ENCODE measurements around the gene LAMA3. TPM values are rescaled to one million over a fixed set of nuclear protein-coding genes. Genes with fewer than 3 reads are reported as not detected.

LAMA3 gene
- total and polyA plus RNA-seq, 2 experiments from 2014 or later, result 3.9 to 4.9 TPM

GRCh38 chr18:23929362-23929930 is 240.2 kb downstream of the LAMA3 start:
- Histone ChIP-seq H3F3A (replicated peaks; ENCODE audit: low read depth) (no peaks in the 10 kb centered on the region), H2AFZ (no peak overlapping the region), H3K79me2 (replicated peaks; ENCODE audit: insufficient read depth) (no peaks in the 10 kb centered on the region), H3K9me2 (ENCODE audit: insufficient read depth) (peaks cover 3% of the 10 kb centered on the region; the same call in 1 of the 2 replicates), H3K4me3 (no peak overlapping the region), H3K36me3 (ENCODE audit: insufficient read depth) (no peaks in the 10 kb centered on the region), H3K27ac (ENCODE audit: low read depth) (no peak overlapping the region), H3K4me1 (ENCODE audit: insufficient read depth) (peaks cover 7% of the 10 kb centered on the region; the same call in 1 of the 2 replicates), H4K20me1 (replicated peaks; ENCODE audit: insufficient read depth) (no peaks in the 10 kb centered on the region), H3K4me2 (no peak overlapping the region), H3K27me3 (ENCODE audit: insufficient read depth) (no peaks in the 10 kb centered on the region)
- Mint-ChIP-seq H3K4me3 (no peak overlapping the region), H3K27ac (no peak overlapping the region), H3K4me1 (no peaks in the 10 kb centered on the region), H3K36me3 (ENCODE audit: low read depth) (no peaks in the 10 kb centered on the region), H3K27me3 (ENCODE audit: insufficient read depth, low read depth, poor library complexity) (no peaks in the 10 kb centered on the region), H3K9me3 (no peaks in the 10 kb centered on the region)
- ATAC-seq (no peak), DNase-seq (ENCODE audit: low spot score) (no peak)
- no peak for TF ChIP-seq POLR2AphosphoS5 (IDR thresholded peaks at IDR 0.05; ENCODE audit: low read depth)
- TF ChIP-seq EZH2phosphoT487 (IDR thresholded peaks at IDR 0.05; ENCODE audit: unreplicated experiment), result no peak
- TF ChIP-seq CTCF (conservative IDR thresholded peaks at IDR 0.05; ENCODE audit: low read depth in 2 of 2), result no peak
- no peak for TF ChIP-seq ETS1 (IDR thresholded peaks at IDR 0.05)
- TF ChIP-seq ZNF462 (CRISPR knock-in tag; IDR thresholded peaks at IDR 0.05), result no peak
- no peak for TF ChIP-seq ZNF114 (CRISPR knock-in tag; IDR thresholded peaks at IDR 0.05)
- TF ChIP-seq EZH2 (IDR thresholded peaks at IDR 0.05; ENCODE audit: low read depth, unreplicated experiment), result no peak
- no peak for TF ChIP-seq STAT1 (IDR thresholded peaks at IDR 0.05; ENCODE audit: unreplicated experiment)
